ENCODE measurements around the gene HDAC4. TPM values are rescaled to one million over a fixed set of nuclear protein-coding genes. Genes with fewer than 3 reads are reported as not detected.

HDAC4 gene
- total and polyA plus RNA-seq, 4 donors = 2.9 to 37.2 (median 4.4) TPM

DNA sequence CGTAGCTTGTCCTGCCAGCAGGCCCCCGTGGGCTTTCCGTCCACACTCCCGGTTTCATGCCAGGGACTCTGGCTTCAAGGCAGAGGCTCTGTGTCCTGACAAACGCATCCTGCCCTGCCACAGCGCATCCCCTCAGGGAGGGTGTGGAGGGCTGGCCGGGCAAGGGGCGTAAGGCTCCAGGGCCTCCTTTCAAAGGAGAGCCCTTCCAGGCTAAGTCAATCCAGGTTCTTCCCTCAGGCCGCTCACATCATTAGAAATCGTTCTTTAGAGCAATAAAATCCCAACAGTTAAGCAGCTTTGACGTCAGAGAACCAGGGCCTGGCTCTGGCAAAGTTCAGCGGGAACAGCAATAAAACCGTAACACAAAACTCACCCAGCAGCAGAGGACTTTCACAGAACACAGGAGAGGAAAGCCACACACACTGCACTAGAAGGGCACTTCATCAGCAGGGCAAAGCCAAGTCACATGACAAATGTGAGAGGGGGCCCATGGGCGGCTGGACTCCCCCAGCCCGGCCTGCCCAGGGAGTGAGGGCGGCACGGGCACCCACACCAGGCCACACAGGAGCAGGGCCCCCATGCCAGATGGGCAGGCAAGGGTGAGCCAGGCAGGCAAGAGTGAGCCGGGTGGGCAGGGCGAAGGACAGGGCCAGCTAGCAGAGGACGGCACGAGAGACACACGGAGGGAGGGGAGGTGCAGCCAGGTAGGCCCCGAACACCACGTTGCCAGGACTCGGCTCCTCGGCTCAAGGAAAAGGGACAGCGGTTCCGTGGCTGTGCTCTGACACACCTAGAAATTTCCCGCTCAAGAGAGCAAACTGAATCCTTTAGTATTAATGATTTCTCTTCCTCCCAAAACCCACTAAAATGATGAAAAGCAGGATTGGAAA, 52.0 kb downstream of the HDAC4 start:
- Histone ChIP-seq H3K4me1 (ENCODE audit: control insufficient read depth in 4 of 4, insufficient read depth in 4 of 4, low read length in 3 of 4) (no peaks in the 10 kb centered on the region), H3K27me3 (ENCODE audit: control insufficient read depth in 4 of 4, insufficient read depth in 4 of 4, low read length in 3 of 4) (no peaks in the 10 kb centered on the region), H3K4me3 (ENCODE audit: low read depth in 1 of 3, low read length in 3 of 3) (no peak overlapping the region), H3K36me3 (ENCODE audit: control insufficient read depth in 4 of 4, insufficient read depth in 3 of 4, low read depth in 1 of 4, low read length in 3 of 4) (peaks cover 0 to 22% (median 1%) of the 10 kb centered on the region in 4 donors), H3K27ac (ENCODE audit: low read depth in 1 of 2, low read length in 2 of 2) (no peak overlapping the region), H3K9me3 (ENCODE audit: control insufficient read depth in 4 of 4, low read length in 3 of 4) (no peaks in the 10 kb centered on the region), H3K9ac (ENCODE audit: low read depth in 1 of 2, low read length in 2 of 2) (no peak overlapping the region)
- WGBS = 91% methylated on average over 29 of the region's 29 CpGs
- DNase-seq (ENCODE audit: low spot score) = no peak
- TF ChIP-seq FOXA2 (IDR thresholded peaks at IDR 0.05) (no peak), RXRA (IDR thresholded peaks at IDR 0.05) (no peak), JUND (IDR thresholded peaks at IDR 0.05) (no peak), EGR1 (IDR thresholded peaks at IDR 0.05; ENCODE audit: low read depth in 2 of 2) (no peak), SP1 (IDR thresholded peaks at IDR 0.05) (no peak), HNF4A (conservative IDR thresholded peaks at IDR 0.05) (no peak), GABPA (IDR thresholded peaks at IDR 0.05 in 1 of 2, conservative IDR thresholded peaks at IDR 0.05 in 1 of 2) (no peak), REST (IDR thresholded peaks at IDR 0.05) (no peak)
- TF ChIP-seq, protein P1, sequence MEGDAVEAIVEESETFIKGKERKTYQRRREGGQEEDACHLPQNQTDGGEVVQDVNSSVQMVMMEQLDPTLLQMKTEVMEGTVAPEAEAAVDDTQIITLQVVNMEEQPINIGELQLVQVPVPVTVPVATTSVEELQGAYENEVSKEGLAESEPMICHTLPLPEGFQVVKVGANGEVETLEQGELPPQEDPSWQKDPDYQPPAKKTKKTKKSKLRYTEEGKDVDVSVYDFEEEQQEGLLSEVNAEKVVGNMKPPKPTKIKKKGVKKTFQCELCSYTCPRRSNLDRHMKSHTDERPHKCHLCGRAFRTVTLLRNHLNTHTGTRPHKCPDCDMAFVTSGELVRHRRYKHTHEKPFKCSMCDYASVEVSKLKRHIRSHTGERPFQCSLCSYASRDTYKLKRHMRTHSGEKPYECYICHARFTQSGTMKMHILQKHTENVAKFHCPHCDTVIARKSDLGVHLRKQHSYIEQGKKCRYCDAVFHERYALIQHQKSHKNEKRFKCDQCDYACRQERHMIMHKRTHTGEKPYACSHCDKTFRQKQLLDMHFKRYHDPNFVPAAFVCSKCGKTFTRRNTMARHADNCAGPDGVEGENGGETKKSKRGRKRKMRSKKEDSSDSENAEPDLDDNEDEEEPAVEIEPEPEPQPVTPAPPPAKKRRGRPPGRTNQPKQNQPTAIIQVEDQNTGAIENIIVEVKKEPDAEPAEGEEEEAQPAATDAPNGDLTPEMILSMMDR (IDR thresholded peaks at IDR 0.05; ENCODE audit: low read depth, low read length, missing input control) = no peak
- TF ChIP-seq, protein P2, sequence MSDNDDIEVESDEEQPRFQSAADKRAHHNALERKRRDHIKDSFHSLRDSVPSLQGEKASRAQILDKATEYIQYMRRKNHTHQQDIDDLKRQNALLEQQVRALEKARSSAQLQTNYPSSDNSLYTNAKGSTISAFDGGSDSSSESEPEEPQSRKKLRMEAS (IDR thresholded peaks at IDR 0.05) = no peak

- no peak overlapping the region for H3K9ac ChIP-seq (ENCODE audit: low read depth in 1 of 2, low read length in 2 of 2)
- no peak overlapping the region for H3K27ac ChIP-seq (ENCODE audit: low read depth in 1 of 2, low read length in 2 of 2)
- no peaks in the 10 kb centered on the region for H3K27me3 ChIP-seq (ENCODE audit: control insufficient read depth in 4 of 4, insufficient read depth in 4 of 4, low read length in 3 of 4)
- DNase-seq (ENCODE audit: low spot score) = no peak
- TF ChIP-seq YY1 (IDR thresholded peaks at IDR 0.05) = no peak
- TF ChIP-seq EGR1 (IDR thresholded peaks at IDR 0.05; ENCODE audit: low read depth in 2 of 2) = no peak
- TF ChIP-seq ZBTB33 (IDR thresholded peaks at IDR 0.05) = no peak
- no peak for TF ChIP-seq FOXA2 (IDR thresholded peaks at IDR 0.05)
- TF ChIP-seq FOXA1 (IDR thresholded peaks at IDR 0.05) = no peak
- TF ChIP-seq SP1 (IDR thresholded peaks at IDR 0.05) = no peak
- TF ChIP-seq RAD21 (IDR thresholded peaks at IDR 0.05) = no peak
- TF ChIP-seq GABPA (IDR thresholded peaks at IDR 0.05 in 1 of 2, conservative IDR thresholded peaks at IDR 0.05 in 1 of 2) = no peak
- TF ChIP-seq, protein P1 (IDR thresholded peaks at IDR 0.05; ENCODE audit: low read depth, low read length, missing input control) = no peak
- no peak for TF ChIP-seq TAF1 (conservative IDR thresholded peaks at IDR 0.05)
- H3K9me3 ChIP-seq (ENCODE audit: control insufficient read depth in 4 of 4, low read length in 3 of 4) = no peaks in the 10 kb centered on the region
- no peak overlapping the region for H3K4me3 ChIP-seq (ENCODE audit: low read depth in 1 of 3, low read length in 3 of 3)
- WGBS = 92% methylated on average over 4 of the region's 4 CpGs
- peaks cover 0 to 11% (median 1%) of the 10 kb centered on the region in 4 donors for H3K36me3 ChIP-seq (ENCODE audit: control insufficient read depth in 4 of 4, insufficient read depth in 3 of 4, low read depth in 1 of 4, low read length in 3 of 4)
- H3K4me1 ChIP-seq (ENCODE audit: control insufficient read depth in 4 of 4, insufficient read depth in 4 of 4, low read length in 3 of 4) = no peaks in the 10 kb centered on the region
Measured at GRCh38 chr2:239346676-239347075, 54.1 kb downstream of the HDAC4 start.
